Inflammatory macrophage treated with lipopolysaccharide for 4 hours (primary cell): ENCODE measurements around the gene MUC6.

Experiments used
- DNase-seq: peaks from one replicate; pipeline ENCODE4 v3.0.0-alpha.2; 2020

MUC6 gene

GRCh38 chr11:1072821-1073231 lies 36.3 kb upstream of the MUC6 start:
- DNase-seq: no peak

- no peak for DNase-seq
Measured at GRCh38 chr11:1072116-1072820, 35.8 kb upstream of the MUC6 start.

GRCh38 chr11:1071571-1072115 lies 35.1 kb upstream of the MUC6 start:
- DNase-seq: no peak

GRCh38 chr11:1070594-1071462 lies 34.3 kb upstream of the MUC6 start:
- DNase-seq: no peak

GRCh38 chr11:1069740-1070139 lies 33.2 kb upstream of the MUC6 start:
- no peak for DNase-seq

DNA sequence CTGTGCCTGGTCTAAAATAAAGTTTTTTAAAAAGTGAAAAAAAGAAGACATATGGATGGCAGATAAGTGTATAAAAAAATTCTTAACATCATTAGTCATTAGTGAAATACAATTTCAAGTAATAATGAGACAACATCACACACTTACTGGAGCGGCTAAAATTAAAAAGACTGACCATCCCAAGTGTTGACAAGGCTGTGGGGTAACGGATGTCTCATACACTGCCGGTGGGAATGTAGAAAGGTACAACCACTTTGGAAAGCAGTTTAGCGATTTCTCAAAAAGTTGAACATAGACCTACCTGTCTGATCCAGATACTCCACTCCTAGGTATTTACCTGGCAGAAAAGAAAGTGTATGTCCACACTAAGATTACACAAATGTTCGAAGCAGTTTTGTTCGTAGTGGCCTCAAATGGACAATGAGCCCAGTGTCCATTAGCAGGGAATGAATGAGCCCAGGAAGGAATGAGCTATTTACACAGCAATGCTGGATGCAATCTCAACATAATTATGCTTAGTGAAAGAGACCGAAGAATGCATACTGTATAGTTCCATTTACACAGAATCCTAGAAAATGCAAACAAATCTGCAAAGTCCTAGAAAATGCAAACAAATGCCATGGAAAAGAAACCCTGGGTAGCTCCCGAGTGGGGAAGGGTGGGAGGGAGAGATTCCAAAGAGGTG lies 31.4 kb upstream of the MUC6 start:
- DNase-seq: no peak

DNA sequence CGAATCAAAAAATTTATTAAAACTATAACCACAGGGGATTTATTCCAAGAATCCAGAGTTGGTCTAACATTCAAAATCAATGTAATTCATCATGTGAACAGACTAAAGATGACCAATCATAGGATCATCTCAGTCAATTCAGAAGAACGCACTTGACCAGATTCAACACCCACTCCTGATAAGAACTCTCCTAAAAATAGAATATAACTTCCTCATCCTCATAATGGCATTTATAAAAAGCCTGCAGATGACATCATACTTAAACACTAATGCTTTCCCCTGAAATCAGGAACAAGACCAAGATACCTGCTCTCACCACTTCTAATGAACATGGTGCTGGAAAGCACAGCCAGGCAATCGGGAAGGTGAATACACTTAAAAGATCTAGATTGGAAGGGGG lies 27.6 kb upstream of the MUC6 start:
- peak; percentile 76 for DNase-seq

- no peak for DNase-seq
Measured at GRCh38 chr11:1062075-1062820, 25.7 kb upstream of the MUC6 start.

GRCh38 chr11:1060852-1061616 lies 24.5 kb upstream of the MUC6 start:
- DNase-seq: no peak

GRCh38 chr11:1060410-1060809 lies 23.9 kb upstream of the MUC6 start:
- DNase-seq: no peak

DNA sequence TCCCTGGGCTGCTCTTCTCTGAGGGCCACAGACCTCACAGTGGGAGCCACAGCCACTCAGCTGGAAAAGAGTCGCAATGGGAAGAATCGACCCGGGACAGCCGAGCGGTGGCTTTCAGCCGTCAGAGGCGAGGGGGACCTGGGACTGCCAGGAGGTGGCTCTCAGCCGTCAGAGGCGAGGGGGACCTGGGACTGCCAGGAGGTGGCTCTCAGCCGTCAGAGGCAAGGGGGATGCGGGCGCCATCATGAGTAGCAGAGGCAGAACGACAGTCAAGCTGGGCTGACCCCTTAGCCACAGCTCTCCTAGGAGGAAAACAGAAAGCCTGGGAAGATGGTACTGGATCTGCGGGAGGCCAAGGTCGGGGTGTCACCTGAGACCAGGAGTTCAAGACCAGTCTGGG lies 23.2 kb upstream of the MUC6 start:
- DNase-seq: no peak

- DNase-seq: no peak
Measured at GRCh38 chr11:1057806-1058205, 21.3 kb upstream of the MUC6 start.

- DNase-seq: no peak
Measured at GRCh38 chr11:1055990-1056771, 19.7 kb upstream of the MUC6 start.

DNA sequence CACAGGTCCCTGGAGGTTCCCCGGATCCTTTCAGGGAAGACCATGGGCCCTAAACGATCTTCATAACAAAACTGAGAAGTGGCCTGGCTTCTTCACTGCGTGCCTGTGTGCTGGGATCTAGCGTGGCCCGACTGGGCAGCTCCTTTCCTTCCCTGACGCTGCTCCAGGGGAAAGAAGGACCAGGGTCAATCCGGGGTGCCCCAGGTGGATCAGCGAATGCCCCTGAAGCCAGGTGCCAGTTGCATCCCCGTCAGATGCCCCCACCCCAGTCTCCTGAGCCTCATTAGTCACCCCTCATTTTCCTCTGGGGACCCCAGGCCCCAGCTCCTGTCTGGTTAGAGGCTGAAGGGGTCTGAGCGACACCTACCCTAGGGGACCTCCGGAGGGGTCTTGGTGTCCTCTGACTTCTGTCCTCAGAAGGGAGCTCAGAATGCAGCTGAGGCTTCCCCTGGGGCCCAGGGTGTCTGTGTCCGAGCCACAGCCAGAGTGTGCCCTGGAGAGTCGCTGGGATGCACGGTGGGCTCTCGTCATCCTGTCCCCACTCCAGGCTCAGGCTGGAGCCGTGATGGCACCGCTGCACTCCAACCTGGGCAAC lies 18.7 kb upstream of the MUC6 start:
- no peak for DNase-seq

- no peak for DNase-seq
Measured at GRCh38 chr11:1054143-1055108, 17.9 kb upstream of the MUC6 start.

DNA sequence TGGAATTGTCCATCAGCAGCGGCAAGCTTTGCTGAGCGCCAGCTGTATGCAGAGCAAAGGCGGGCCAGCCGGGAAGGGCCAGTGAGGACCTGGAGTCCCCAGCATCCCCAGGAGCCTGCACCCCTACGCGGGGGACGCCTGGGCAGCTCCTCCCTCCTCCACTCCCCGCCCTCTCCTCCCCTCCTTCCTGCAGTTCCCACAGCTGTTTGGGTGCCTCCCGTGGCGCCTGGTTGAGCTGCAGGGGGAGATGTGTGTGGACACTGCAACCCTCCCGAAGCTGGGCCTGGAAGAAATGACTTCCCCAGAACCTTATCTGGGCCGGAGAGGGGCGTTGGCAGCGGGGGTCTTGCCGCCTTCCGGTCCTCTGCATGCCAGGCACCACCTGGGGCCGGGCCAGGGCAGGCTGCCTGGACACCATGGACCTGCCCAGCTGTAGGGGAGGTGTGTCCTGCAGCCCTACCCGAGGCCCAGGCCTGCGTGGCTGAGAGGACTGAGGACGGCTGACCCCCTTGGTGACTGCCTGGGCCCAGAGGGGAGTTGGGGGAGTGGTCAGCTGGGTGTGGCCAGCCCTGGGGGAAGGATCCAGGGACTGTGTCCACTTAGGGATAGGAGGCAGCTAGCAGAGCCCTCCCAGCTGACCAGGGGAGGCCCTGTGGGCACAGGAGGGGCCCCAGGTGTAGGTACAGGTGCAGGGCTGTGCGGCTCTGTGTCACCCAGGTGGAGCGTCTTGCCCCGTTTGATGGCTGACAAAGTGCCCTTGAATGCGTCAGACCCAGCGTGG lies 16.8 kb upstream of the MUC6 start:
- DNase-seq: no peak

DNA sequence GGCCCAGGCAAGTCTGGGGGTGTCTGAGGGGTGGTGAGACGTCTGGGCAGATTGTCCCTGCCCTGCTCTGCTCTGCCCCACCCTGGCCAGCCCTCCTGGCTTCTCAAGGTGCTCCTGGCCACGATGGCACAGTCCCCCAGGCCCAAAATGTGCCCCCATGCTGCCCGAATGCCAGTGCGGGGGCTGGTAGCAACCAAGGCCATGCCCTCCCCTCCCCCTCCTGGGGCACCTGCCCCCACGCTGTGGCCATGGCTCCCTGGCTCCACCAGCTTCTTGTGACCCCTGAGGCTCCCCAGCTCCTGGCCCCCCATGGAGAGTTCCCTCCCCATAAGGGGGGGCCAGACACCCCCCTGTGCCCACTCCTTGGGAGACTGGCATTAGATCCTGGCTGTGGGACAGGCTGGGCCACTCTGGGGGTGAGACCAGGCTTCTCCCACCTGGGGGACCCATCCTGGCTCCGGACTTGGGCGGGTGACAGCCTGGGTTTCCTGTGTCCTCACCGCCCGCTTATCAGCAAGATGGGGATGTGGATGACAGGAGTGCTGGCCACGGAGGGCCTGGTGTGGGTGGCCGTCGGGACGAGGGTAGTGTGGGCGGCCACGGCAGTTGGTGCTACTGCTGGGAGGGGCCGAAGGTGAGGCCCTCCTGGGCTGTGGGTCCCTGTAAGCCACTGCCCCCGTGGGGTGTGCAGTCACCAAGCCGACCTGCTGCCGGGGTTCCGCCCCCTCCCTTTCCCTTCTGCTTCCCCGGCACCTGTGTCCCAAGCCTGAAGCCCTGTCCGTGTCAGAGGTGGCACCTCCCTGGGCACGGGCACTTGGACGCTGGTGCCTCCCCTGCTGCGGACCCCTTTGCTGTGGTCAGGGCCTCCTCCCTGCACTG lies 15.9 kb upstream of the MUC6 start:
- DNase-seq: no peak
